ENCODE results near the gene PLEKHG1.

- TF ChIP-seq MZF1 (CRISPR knock-in tag; IDR thresholded peaks at IDR 0.05; ENCODE audit: borderline replicate concordance): no peak
- no peak for TF ChIP-seq STAT5B (CRISPR knock-in tag; IDR thresholded peaks at IDR 0.05)
- no peak for TF ChIP-seq HNRNPH1 (optimal IDR thresholded peaks at IDR 0.05; ENCODE audit: low read depth, low read length)
- TF ChIP-seq, protein P1, sequence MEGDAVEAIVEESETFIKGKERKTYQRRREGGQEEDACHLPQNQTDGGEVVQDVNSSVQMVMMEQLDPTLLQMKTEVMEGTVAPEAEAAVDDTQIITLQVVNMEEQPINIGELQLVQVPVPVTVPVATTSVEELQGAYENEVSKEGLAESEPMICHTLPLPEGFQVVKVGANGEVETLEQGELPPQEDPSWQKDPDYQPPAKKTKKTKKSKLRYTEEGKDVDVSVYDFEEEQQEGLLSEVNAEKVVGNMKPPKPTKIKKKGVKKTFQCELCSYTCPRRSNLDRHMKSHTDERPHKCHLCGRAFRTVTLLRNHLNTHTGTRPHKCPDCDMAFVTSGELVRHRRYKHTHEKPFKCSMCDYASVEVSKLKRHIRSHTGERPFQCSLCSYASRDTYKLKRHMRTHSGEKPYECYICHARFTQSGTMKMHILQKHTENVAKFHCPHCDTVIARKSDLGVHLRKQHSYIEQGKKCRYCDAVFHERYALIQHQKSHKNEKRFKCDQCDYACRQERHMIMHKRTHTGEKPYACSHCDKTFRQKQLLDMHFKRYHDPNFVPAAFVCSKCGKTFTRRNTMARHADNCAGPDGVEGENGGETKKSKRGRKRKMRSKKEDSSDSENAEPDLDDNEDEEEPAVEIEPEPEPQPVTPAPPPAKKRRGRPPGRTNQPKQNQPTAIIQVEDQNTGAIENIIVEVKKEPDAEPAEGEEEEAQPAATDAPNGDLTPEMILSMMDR (CRISPR knock-in tag; IDR thresholded peaks at IDR 0.05): no peak
- no peak for TF ChIP-seq NFIC (IDR thresholded peaks at IDR 0.05; ENCODE audit: low read length)
- no peak for TF ChIP-seq AFF4 (CRISPR knock-in tag; IDR thresholded peaks at IDR 0.05)
- TF ChIP-seq EZH2 (conservative IDR thresholded peaks at IDR 0.05; ENCODE audit: low read depth, low read length): no peak
- no peak for TF ChIP-seq ADNP (CRISPR knock-in tag; IDR thresholded peaks at IDR 0.05)
- TF ChIP-seq GLI4 (CRISPR knock-in tag; IDR thresholded peaks at IDR 0.05; ENCODE audit: borderline replicate concordance): no peak
- TF ChIP-seq ZNF775 (CRISPR knock-in tag; IDR thresholded peaks at IDR 0.05; ENCODE audit: borderline replicate concordance): no peak
- TF ChIP-seq TBL1XR1 (IDR thresholded peaks at IDR 0.05; ENCODE audit: borderline replicate concordance, low read length, partially characterized antibody): no peak
- no peak for TF ChIP-seq ZHX2 (IDR thresholded peaks at IDR 0.05; ENCODE audit: low read depth)
- TF ChIP-seq ZHX2 (CRISPR knock-in tag; IDR thresholded peaks at IDR 0.05; ENCODE audit: borderline replicate concordance): no peak
Measured at GRCh38 chr6:150635906-150636514, 36.3 kb downstream of the PLEKHG1 start.

All from HepG2 (cell line).